Fibroblast of lung (primary cell): ENCODE measurements around the gene PCSK6. TPM values are rescaled to one million over a fixed set of nuclear protein-coding genes. Genes with fewer than 3 reads are reported as not detected.

ENCODE experiments used
- DNase-seq, 2 donors: peaks; one replicate each; pipeline versions ENCODE4 v3.0.0 to v3.0.0-alpha.2; 2010; ENCODE audit warnings: low read depth in 2 of 2
- H2AFZ ChIP-seq: 2 replicates; pipeline ENCODE4 v1.5.1; 2012; ENCODE audit warnings: low read length, control low read depth, inconsistent platforms
- H3K27ac ChIP-seq: 2 replicates; pipeline ENCODE4 v1.5.1; 2011; ENCODE audit warnings: low read length, control low read depth; ENCODE audit not compliant: insufficient read depth
- H3K27me3 ChIP-seq: 2 replicates; pipeline ENCODE4 v1.5.1; 2011; ENCODE audit warnings: mild to moderate bottlenecking, low read length; ENCODE audit not compliant: control insufficient read depth, insufficient read depth
- H3K36me3 ChIP-seq: 2 replicates; pipeline ENCODE4 v1.5.1; 2011; ENCODE audit warnings: low read length; ENCODE audit not compliant: control insufficient read depth, insufficient read depth
- H3K4me1 ChIP-seq: 2 replicates; pipeline ENCODE4 v1.5.1; 2011; ENCODE audit warnings: low read length; ENCODE audit not compliant: control insufficient read depth, insufficient read depth; ENCODE audit errors: extremely low read depth
- H3K4me2 ChIP-seq: 2 replicates; pipeline ENCODE4 v1.5.1; 2011; ENCODE audit warnings: low read length, control low read depth; ENCODE audit not compliant: insufficient read depth; ENCODE audit errors: extremely low read depth
- H3K4me3 ChIP-seq, 4 experiments: fragments of 200-600 bp in 1 of 4; sonication (generic) in 1 of 4; replicated peaks in 1 of 4; 2 replicates each; pipeline ENCODE4 v1.5.1; 2011 to 2016; ENCODE audit warnings: low read length in 4 of 4, low read depth in 3 of 4, mild to moderate bottlenecking in 3 of 4, control low read depth in 2 of 4, inconsistent platforms in 1 of 4, mixed read lengths in 1 of 4; ENCODE audit not compliant: insufficient read depth in 1 of 4; ENCODE audit errors: control extremely low read depth in 1 of 4
- H3K79me2 ChIP-seq: 2 replicates; pipeline ENCODE4 v1.5.1; 2012; ENCODE audit warnings: mild to moderate bottlenecking, low read length, inconsistent platforms; ENCODE audit not compliant: control insufficient read depth, insufficient read depth
- H3K9ac ChIP-seq: 2 replicates; pipeline ENCODE4 v1.5.1; 2011; ENCODE audit warnings: mild to moderate bottlenecking, low read length, control low read depth; ENCODE audit not compliant: insufficient read depth
- H3K9me3 ChIP-seq: 2 replicates; pipeline ENCODE4 v1.5.1; 2012; ENCODE audit warnings: low read depth, low read length; ENCODE audit not compliant: control insufficient read depth, insufficient read depth
- H4K20me1 ChIP-seq: 2 replicates; pipeline ENCODE4 v1.5.1; 2011; ENCODE audit warnings: low read length; ENCODE audit not compliant: control insufficient read depth, insufficient read depth; ENCODE audit errors: extremely low read depth
- EZH2 ChIP-seq: IDR thresholded peaks from 2 replicates; pipeline ENCODE4 v1.5.1; 2012; ENCODE audit warnings: low read length, control low read depth, mild to moderate bottlenecking; ENCODE audit errors: missing control alignments
- polyA plus RNA-seq, 2 donors: library from polyadenylated mRNA; depleted of rRNA in 1 of 2; stranded (reverse) in 1 of 2; unstranded in 1 of 2; fragments of >200 nt; gene quantifications; 2 replicates each; pipeline ENCODE4 v1.2.1, GENCODE V29; 2011 to 2012; ENCODE audit warnings: missing spikeins in 1 of 2
- total RNA-seq: library from RNA; depleted of rRNA; stranded (reverse); fragments of >200 nt; gene quantifications from 2 replicates; pipeline ENCODE4 v1.2.1, GENCODE V29; 2014
- TF ChIP-seq, protein P1 (sequence below), 2 donors: IDR thresholded peaks in 1 of 2; conservative IDR thresholded peaks in 1 of 2; 1 replicate in 1 of 2; 2 replicates in 1 of 2; pipeline ENCODE4 v1.5.1; 2011 to 2012; ENCODE audit warnings: low read length in 2 of 2, control low read depth in 1 of 2, inconsistent platforms in 1 of 2, low read depth in 1 of 2, mild to moderate bottlenecking in 1 of 2

PCSK6 gene
- total and polyA plus RNA-seq, 2 donors (not counting 1 experiment from before 2014, with no cell fraction given): 0.02 to 0.83 TPM

- TF ChIP-seq EZH2: no peak
- TF ChIP-seq, protein P1, sequence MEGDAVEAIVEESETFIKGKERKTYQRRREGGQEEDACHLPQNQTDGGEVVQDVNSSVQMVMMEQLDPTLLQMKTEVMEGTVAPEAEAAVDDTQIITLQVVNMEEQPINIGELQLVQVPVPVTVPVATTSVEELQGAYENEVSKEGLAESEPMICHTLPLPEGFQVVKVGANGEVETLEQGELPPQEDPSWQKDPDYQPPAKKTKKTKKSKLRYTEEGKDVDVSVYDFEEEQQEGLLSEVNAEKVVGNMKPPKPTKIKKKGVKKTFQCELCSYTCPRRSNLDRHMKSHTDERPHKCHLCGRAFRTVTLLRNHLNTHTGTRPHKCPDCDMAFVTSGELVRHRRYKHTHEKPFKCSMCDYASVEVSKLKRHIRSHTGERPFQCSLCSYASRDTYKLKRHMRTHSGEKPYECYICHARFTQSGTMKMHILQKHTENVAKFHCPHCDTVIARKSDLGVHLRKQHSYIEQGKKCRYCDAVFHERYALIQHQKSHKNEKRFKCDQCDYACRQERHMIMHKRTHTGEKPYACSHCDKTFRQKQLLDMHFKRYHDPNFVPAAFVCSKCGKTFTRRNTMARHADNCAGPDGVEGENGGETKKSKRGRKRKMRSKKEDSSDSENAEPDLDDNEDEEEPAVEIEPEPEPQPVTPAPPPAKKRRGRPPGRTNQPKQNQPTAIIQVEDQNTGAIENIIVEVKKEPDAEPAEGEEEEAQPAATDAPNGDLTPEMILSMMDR (conservative IDR thresholded peaks at IDR 0.05 in 1 of 2, IDR thresholded peaks at IDR 0.05 in 1 of 2; ENCODE audit: low read depth in 1 of 2, low read length in 2 of 2): no peak
- Histone ChIP-seq H4K20me1 (no peaks in the 10 kb centered on the region), H3K9ac (no peak overlapping the region), H3K9me3 (no peaks in the 10 kb centered on the region), H3K4me3 (no peak overlapping the region), H3K27me3 (peaks cover 2% of the 10 kb centered on the region), H3K79me2 (no peaks in the 10 kb centered on the region), H3K27ac (no peak overlapping the region), H3K4me2 (no peak overlapping the region), H3K4me1 (no peaks in the 10 kb centered on the region), H2AFZ (no peak overlapping the region), H3K36me3 (no peaks in the 10 kb centered on the region)
- DNase-seq: no peak
These were observed 179.4 kb downstream of the PCSK6 start for GRCh38 chr15:101310161-101310480.

GRCh38 chr15:101309436-101310160, 179.9 kb downstream of the PCSK6 start:
- Histone ChIP-seq H3K79me2 (no peaks in the 10 kb centered on the region), H3K36me3 (no peaks in the 10 kb centered on the region), H3K4me2 (no peak overlapping the region), H3K9ac (no peak overlapping the region), H4K20me1 (no peaks in the 10 kb centered on the region), H2AFZ (no peak overlapping the region), H3K4me1 (no peaks in the 10 kb centered on the region), H3K27ac (no peak overlapping the region), H3K9me3 (no peaks in the 10 kb centered on the region), H3K4me3 (no peak overlapping the region), H3K27me3 (peaks cover 2% of the 10 kb centered on the region)
- no peak for DNase-seq
- no peak for TF ChIP-seq EZH2
- TF ChIP-seq, protein P1 (conservative IDR thresholded peaks at IDR 0.05 in 1 of 2, IDR thresholded peaks at IDR 0.05 in 1 of 2; ENCODE audit: low read depth in 1 of 2, low read length in 2 of 2): no peak

DNA sequence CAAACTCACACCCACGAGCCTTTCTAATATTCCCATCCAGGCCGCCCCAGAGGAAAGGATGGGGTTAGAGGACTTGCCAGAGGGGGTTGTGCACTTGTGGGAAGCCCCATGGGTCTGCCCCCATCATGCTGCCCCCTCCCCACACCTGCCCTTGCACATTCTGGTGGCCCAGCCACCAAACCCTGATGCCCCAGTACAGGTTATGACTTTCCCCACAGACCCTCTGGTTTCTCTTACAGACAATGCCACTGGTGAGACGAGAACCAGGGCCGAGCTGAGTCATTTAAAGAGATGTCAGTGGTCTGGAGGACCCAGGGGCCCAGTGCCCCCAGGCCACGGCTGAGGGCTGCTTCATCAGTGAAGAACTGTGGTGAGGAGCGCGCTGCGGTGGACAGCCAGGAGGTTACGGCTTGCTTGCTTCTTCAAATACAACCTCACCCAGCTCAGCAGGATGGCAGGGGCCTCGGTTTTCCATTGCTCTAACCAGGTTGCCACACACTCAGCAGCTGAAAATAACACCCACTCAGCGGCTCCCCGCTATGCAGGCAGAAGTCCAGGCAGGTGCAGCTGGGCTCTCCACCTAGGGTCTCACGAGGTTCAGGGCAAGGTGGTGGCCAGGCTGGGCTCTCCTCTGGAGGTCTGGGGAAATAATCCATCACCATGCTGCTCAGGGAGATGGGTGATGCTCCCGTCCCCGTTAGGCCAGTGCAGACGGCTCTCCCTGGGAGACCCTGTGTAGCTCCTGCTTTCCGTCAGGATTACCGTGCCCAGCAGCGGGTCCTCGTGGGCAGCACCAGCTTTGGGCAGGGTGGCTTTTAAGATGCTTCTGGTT, 180.7 kb downstream of the PCSK6 start:
- no peaks in the 10 kb centered on the region for H3K9me3 ChIP-seq
- no peak overlapping the region for H3K9ac ChIP-seq
- H3K4me3 ChIP-seq: no peak overlapping the region
- H3K36me3 ChIP-seq: no peaks in the 10 kb centered on the region
- H2AFZ ChIP-seq: no peak overlapping the region
- H4K20me1 ChIP-seq: no peaks in the 10 kb centered on the region
- DNase-seq: no peak
- no peak overlapping the region for H3K27ac ChIP-seq
- peaks cover 2% of the 10 kb centered on the region for H3K27me3 ChIP-seq
- no peaks in the 10 kb centered on the region for H3K79me2 ChIP-seq
- no peak overlapping the region for H3K4me2 ChIP-seq
- TF ChIP-seq EZH2: no peak
- TF ChIP-seq, protein P1 (conservative IDR thresholded peaks at IDR 0.05 in 1 of 2, IDR thresholded peaks at IDR 0.05 in 1 of 2; ENCODE audit: low read depth in 1 of 2, low read length in 2 of 2): no peak
- no peaks in the 10 kb centered on the region for H3K4me1 ChIP-seq
